GM15510 (cell line): Measurements from ENCODE around the gene IGSF8.
A peak's percentile ranks its signal among the peaks of the same experiment; 100 is the strongest.

Source experiments
- POLR2A ChIP-seq: IDR thresholded peaks from 3 replicates; pipeline ENCODE4 v1.6.1; 2011; ENCODE audit warnings: borderline replicate concordance; ENCODE audit not compliant: insufficient read length; ENCODE audit errors: extremely low read depth

Gene IGSF8

GRCh38 chr1:160097911-160098851, at the start of gene IGSF8:
IGSF8 (minus strand) TSS chr1:160098619; CDS start chr1:160098472, 147 bp downstream.
- peak; percentile 41 for TF ChIP-seq POLR2A

GRCh38 chr1:160148121-160148520, 49.7 kb upstream of the IGSF8 start:
- no peak for TF ChIP-seq POLR2A

GRCh38 chr1:160146107-160146506, 47.7 kb upstream of the IGSF8 start:
- TF ChIP-seq POLR2A, result no peak

GRCh38 chr1:160144921-160145320, 46.5 kb upstream of the IGSF8 start:
- TF ChIP-seq POLR2A, result no peak

- TF ChIP-seq POLR2A, result no peak
Observed at GRCh38 chr1:160143695-160144094, 45.3 kb upstream of the IGSF8 start.

- TF ChIP-seq POLR2A, result no peak
Observed at GRCh38 chr1:160139840-160140239, 41.4 kb upstream of the IGSF8 start.

GRCh38 chr1:160137216-160137862, 38.9 kb upstream of the IGSF8 start:
- TF ChIP-seq POLR2A, result no peak

- no peak for TF ChIP-seq POLR2A
Observed at GRCh38 chr1:160136926-160137200, 38.4 kb upstream of the IGSF8 start.

- TF ChIP-seq POLR2A, result no peak
Observed at GRCh38 chr1:160136121-160136925, 37.9 kb upstream of the IGSF8 start.

- TF ChIP-seq POLR2A, result no peak
Observed at GRCh38 chr1:160134791-160135572, 36.6 kb upstream of the IGSF8 start.

GRCh38 chr1:160133990-160134770, 35.8 kb upstream of the IGSF8 start:
- TF ChIP-seq POLR2A, result no peak

GRCh38 chr1:160131803-160132565, 33.6 kb upstream of the IGSF8 start:
- no peak for TF ChIP-seq POLR2A

GRCh38 chr1:160130939-160131338, 32.5 kb upstream of the IGSF8 start:
- TF ChIP-seq POLR2A, result no peak

- TF ChIP-seq POLR2A, result no peak
Observed at GRCh38 chr1:160130486-160130885, 32.1 kb upstream of the IGSF8 start.

GRCh38 chr1:160129966-160130365, 31.5 kb upstream of the IGSF8 start:
- no peak for TF ChIP-seq POLR2A
